NCI-H146 (cell line): ENCODE data around the gene LAD1.

Experiments
- DNase-seq: peaks from one replicate; lab custom pipeline; 2025; lab: John Stamatoyannopoulos, UW

LAD1 gene

DNA sequence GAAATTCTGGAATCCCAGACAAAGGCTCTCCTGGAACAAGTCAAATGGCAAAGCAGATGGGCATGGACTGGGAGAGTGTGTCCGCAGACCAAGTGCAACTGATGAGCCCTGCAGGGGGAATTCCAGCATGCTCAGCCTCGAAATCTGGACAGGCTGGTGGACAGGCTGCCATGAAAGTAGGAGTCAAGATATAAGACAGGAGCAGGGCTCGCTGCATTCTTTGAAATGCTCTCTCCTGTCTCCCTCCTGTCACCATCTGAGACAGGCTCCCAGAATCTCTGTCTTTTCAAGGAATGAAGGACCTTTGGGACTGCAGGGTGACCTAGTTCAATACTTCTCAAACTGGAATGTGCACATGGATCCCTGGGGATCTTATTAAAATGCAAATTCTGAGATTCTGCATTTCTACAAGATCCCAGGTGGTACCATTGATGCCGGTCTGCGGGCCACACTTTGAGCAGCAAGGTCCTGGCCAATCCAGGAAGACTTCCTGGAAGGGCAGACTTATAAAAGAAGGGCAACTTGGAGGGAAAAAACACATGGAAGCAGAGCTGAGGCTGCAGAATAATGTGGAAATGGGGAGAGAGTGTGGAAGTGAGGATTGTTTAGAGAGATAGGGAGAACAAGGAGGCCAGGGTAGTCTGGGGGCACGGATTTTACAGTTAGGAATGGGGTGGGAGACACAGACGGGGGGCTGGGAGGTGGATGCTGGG lies 51.5 kb downstream of the LAD1 start:
- DNase-seq, result no peak

DNA sequence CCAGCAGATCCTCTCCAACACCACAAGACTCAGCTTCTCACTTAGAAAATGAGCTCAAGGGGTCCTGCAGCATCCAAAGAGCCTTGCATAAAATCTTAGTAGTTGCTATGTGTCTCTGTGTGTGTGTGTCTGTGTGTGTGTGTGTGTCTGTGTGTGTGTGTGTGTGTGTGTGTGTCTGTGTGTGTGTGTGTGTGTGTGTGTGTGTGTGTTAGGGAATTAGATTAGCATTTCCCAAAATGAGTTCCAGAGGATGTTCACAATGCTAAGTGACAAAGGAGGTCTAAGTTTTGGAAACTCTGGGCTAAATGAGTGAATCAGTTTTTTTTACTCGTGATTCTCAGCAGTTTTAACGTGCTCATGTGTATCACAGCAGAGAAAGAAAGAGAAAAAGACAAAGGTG lies 52.1 kb downstream of the LAD1 start:
- no peak for DNase-seq

DNA sequence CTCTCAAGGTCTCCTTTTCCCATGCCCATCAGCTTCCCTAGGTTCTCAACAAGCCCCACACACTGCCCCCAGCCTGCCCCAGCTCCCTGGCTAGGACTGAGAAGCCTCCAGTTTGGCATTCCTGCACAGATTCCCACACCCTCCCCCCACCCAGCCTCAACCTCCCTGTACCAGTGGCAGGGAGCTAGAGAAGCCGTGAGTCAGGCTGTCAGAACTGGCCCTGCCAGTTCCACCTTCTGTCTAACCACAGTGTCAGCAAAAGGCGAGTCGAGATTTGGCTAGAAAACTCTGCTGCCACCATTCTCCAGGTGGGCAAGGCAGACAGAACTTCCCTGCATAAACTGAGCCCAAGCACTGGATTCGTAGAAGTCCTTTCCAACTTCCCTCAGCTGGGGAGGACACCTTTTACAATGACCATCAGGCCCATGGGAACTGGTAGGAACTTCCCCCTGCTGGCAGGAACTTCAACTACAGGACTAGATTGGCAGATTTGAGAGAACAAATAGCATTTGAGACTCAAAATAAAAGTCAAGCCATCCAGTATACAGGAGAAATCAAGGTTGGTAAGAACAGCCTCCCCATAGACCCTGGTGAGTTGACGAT lies 52.7 kb downstream of the LAD1 start:
- DNase-seq, result peak; percentile 54

GRCh38 chr1:201345081-201345355 lies 54.1 kb downstream of the LAD1 start:
- no peak for DNase-seq

GRCh38 chr1:201344206-201345080 lies 54.7 kb downstream of the LAD1 start:
- DNase-seq, result no peak

DNA sequence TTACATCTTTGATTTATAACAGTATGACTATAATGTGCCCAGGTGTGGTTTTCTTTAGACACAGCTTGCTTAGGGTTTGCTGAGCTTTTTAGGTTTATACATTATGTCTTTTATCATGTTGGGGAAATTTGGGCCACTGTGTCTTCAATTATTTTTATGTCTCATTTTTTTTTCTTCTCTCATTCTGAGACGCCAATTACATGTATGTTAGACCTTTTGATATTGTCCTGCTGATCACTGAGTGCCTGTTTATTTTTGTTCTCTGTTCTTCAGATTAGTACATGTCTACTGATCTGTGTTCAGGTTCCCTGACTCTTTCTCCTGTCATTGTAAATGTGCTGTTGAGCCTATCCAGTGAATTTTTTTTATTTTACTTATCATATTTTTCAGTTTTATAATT lies 57.7 kb downstream of the LAD1 start:
- DNase-seq, result no peak

GRCh38 chr1:201336711-201337450 lies 62.2 kb downstream of the LAD1 start:
- DNase-seq, result no peak

DNA sequence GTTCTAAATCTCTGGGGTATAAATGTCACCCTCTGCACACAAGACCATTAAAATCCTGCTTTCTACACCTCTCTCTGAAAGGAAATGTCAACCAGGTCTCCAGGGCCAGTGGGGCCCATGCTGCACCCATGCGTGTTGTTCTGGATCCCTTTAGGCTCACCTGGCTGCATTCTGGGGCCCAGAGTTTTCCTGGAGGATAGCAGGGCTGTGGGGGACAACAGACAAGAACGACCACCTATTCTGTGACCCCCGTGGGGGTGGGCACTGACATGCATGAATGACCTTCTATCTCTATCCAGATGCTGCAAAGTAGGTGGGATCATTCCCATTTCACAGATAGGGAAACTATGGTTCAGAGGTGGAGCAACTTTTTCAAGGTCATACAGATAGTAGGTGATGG lies 63.2 kb downstream of the LAD1 start:
- no peak for DNase-seq

DNA sequence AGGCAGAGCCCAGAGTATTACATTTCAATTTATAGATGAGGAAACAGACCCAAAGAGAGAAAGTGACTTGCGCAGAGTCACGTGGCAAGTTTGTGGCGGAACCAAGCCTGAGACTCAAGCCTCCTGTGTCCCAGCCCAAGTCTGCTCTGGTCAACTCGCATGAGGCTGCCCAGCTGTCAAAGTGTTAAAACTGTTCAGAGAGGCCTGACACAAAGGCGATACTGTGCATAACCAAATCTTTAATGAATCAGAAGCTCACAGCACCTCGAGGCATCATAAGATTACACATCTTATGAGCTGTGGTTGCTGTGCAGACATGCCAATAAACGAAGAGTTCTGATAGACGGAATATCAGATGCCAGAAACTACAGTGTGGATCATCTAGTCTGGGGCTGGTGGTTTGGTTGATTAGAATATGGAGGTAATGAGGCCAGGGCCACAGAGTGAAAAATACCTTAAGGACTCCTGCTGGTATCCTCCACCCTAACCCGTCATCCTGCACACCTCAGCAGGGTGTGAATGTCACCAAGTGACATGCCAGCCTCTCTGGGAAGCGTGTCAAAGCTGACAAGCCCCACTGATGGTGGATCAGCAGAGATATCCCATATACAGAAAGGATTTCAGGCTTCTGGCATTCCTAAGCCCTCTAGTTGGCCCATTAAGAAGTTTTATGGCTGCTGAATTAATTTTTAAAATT lies 63.8 kb downstream of the LAD1 start:
- no peak for DNase-seq

GRCh38 chr1:201334325-201335173 lies 64.6 kb downstream of the LAD1 start:
- DNase-seq, result no peak

DNA sequence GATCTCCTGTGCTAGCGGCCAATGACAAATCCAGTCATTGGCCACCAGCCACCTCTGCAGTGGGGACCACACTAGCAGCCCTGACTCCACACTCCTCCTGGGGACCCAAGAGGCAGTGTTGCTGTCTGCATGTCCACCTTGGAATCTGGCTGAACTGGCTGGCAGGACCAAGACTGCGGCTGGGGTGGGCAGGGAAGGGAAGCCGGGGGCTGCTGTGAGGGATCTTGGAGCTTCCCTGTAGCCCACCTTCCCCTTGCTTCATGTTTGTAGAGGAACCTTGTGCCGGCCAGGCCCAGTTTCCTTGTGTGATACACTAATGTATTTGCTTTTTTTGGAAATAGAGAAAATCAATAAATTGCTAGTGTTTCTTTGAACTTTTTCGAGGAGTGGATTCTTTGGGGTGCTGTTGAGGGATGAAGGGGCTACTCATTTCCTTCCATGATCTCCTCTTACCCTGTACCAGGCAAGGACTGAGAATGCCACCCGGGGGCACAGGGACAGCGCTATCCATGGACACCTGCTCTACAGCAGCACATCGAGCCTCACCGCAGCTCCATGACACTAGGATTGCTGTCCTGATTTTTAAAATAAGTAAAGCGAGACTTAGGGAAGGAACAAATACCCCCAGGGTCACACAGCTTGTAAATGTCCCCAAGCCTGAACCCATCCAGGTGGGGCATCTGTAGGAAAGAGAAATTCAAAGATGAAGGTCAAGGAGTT lies 66.3 kb downstream of the LAD1 start:
- no peak for DNase-seq

DNA sequence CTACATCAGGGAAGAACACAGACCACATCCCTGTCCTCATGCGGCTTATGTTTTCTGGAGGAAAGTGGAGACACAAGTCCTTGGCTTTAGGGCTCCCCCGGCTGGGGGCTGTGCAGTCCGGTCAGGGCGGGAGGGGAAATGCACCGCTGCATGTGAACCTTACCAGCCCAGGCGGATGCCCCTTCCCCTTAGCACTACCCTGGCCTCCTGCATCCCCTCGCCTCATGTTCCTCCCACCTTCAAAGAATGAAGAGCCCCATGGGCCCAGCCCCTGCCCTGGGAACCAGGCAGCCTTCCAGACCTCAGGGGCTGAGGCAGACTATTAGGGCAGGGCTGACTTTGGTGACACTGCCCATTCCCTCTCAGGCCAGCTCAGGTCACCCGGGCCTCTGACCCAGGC lies 67.1 kb downstream of the LAD1 start:
- DNase-seq, result no peak

GRCh38 chr1:201331166-201331565 lies 68.0 kb downstream of the LAD1 start:
- DNase-seq, result no peak
